Measurements from ENCODE around the gene IZUMO1R.

DNA sequence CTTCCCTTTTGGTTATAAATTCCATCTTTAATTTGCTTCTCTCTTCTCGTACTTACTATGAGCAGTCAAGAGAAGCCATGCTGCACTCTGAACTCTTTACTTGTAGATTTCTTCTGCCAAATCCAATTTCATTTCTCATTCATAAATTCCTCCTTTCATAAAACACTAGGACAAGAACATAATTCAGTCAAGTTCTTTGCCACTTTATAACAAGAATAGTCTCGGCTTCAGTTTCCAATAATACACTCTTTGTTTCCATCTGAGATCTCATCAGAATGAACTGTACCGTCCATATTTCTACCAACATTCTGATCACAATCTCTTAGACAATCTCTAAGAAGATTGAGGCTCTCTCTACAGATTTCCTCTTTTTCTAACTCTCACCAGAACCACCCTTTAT is 25.1 kb downstream of the IZUMO1R start:
- TF ChIP-seq, protein P1, sequence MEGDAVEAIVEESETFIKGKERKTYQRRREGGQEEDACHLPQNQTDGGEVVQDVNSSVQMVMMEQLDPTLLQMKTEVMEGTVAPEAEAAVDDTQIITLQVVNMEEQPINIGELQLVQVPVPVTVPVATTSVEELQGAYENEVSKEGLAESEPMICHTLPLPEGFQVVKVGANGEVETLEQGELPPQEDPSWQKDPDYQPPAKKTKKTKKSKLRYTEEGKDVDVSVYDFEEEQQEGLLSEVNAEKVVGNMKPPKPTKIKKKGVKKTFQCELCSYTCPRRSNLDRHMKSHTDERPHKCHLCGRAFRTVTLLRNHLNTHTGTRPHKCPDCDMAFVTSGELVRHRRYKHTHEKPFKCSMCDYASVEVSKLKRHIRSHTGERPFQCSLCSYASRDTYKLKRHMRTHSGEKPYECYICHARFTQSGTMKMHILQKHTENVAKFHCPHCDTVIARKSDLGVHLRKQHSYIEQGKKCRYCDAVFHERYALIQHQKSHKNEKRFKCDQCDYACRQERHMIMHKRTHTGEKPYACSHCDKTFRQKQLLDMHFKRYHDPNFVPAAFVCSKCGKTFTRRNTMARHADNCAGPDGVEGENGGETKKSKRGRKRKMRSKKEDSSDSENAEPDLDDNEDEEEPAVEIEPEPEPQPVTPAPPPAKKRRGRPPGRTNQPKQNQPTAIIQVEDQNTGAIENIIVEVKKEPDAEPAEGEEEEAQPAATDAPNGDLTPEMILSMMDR (IDR thresholded peaks at IDR 0.05), result no peak
- no peak for TF ChIP-seq POLR2A (IDR thresholded peaks at IDR 0.05)
